ENCODE data around the gene ANKFY1.

DNA sequence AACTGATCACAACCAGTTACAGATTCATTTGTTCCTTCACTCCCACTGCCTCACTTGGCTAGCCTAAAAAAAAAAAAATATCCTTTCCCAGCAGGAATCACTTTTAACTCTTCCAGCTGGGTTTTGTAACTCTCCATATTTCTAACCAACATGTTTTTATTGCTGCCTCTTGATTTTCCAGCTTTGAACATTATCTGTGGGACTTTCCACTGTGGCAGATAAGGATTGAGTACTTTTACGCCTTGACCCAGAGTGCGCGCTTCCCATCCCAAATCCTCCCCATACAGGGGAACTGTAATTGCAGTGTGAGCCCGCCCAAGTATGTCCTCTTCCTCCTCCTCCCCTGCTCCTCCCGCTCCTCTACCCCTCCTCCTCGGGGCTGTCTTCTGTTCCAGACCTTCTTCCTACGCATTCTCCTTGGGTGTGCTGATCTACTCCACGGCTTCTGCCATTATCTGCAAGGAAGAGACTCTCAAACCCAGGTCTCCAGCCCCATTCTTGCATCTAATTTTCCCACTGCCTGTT is 77.4 kb downstream of the ANKFY1 start:
- TF ChIP-seq, protein P1, sequence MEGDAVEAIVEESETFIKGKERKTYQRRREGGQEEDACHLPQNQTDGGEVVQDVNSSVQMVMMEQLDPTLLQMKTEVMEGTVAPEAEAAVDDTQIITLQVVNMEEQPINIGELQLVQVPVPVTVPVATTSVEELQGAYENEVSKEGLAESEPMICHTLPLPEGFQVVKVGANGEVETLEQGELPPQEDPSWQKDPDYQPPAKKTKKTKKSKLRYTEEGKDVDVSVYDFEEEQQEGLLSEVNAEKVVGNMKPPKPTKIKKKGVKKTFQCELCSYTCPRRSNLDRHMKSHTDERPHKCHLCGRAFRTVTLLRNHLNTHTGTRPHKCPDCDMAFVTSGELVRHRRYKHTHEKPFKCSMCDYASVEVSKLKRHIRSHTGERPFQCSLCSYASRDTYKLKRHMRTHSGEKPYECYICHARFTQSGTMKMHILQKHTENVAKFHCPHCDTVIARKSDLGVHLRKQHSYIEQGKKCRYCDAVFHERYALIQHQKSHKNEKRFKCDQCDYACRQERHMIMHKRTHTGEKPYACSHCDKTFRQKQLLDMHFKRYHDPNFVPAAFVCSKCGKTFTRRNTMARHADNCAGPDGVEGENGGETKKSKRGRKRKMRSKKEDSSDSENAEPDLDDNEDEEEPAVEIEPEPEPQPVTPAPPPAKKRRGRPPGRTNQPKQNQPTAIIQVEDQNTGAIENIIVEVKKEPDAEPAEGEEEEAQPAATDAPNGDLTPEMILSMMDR (IDR thresholded peaks at IDR 0.05) = no peak
- TF ChIP-seq POLR2A (IDR thresholded peaks at IDR 0.05) (no peak), EP300 (IDR thresholded peaks at IDR 0.05) (no peak)
